Eye (tissue), 1 donor: ENCODE data around the gene SLC8A1.

Source experiments
- DNase-seq: peaks from one replicate; pipeline ENCODE4 v3.0.0-alpha.2; 2015

The SLC8A1 gene

DNA sequence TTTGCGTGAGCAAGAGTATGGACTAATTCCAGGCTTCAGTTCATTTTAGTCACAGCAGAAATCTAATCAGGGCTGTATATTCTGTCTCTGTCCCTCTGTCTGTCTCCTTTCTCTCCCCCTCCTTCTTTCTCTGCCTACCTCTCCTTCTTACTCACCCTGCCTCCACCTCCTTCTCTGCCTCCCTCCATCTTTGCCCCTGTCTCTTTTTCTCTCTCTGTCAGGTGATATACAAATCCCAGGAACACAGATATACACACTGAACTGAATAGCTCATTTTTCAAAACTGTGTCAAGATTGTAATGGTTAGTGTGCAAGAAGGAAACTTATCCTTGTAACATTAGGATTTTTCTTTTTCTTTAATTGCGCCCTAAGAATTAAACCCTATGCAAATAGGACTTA is 32.5 kb downstream of the SLC8A1 start:
- no peak for DNase-seq

DNA sequence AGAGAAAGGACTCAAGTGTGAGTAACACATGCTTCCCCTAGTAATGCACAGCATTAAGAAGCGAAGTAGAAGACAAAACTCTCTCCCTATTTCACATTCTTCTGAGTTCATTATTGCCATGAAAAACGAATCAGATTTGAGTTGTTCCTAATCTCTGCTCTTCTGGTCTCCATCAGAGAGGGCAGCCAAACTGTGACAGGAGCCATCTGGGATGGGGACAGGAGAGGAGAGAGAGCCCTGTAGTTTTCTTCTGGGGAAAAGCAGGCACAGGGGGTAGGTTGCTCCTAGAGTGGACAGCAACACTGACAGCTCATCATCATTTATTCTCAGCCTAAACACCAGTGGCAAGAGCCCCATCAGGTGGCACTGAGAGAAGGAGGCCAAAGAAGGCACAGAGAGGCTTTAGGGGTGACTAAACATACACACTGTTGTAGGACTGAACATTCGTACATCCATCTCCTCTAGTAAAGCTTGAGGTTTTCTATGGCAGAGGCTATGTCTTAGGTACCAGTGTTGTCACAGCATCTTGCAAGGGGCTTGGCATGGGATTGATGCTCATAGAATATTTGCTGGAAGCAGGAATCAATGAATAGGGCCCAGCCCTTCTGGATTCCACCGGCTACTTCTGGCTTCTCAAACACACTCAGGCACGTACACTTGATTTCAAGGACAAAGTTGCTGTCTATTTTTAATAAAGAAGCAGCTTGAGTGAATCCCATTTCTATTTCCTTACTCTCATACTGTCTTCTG is 33.1 kb downstream of the SLC8A1 start:
- DNase-seq = no peak

GRCh38 chr2:40416486-40416885 is 35.4 kb downstream of the SLC8A1 start:
- DNase-seq = no peak

DNA sequence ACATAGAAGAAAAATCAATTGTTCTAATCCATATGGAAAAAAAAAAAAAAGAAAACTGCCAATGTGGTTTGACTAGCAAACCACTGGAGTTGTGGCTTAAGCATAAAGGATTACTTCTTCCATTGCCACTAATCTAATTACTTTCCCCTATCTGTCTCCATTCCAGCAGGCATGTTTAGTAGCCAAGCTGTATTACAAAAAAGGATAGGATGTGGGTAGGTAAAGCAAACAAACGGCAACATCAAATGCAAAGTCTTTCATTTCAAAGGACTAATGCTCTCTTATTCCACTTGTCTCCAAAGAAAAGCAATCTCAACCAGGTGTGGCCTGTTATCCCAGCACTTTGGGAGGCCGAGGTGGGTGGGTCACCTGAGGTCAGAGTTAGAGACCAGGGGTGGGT is 36.5 kb downstream of the SLC8A1 start:
- DNase-seq = no peak

GRCh38 chr2:40412456-40412855 is 39.4 kb downstream of the SLC8A1 start:
- no peak for DNase-seq

DNA sequence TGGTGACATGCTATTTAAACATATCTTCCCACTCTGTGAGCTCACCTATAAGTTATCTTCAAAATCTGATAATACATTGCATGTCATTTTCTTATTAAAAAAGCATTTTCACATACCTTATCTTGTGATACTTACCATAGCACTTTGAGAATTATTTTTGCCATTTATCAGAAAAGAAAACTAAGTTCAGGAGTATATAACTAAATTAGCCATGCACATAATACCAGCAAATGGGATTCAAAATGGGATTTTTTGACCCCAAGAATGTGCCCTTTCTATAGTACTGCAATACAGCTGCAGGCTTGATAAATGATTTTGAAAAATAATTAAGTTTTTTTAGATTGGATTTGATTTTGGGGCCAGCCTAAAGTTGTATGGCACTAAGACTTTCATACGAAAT is 41.2 kb downstream of the SLC8A1 start:
- DNase-seq = no peak

DNA sequence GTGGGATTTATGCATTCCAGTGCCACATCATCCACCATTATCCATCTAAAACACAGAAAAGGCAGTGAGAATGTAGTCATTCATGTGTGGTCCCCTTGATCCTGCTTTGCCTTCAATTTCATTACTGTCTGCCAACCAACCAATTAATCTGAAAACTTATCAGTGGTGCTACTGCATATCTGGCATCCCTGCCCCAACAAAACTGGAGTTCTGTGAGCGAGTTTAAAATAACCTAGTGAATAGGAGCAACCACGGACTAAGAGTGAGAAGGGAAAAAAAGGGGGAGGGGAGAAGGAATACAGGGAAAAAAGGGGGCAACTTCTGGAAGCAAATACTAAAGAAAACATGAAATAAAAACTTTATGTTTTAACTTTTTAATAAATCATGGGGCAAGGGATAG is 42.2 kb downstream of the SLC8A1 start:
- DNase-seq = no peak

- DNase-seq = no peak
These were observed 45.2 kb downstream of the SLC8A1 start for GRCh38 chr2:40406485-40407289.

DNA sequence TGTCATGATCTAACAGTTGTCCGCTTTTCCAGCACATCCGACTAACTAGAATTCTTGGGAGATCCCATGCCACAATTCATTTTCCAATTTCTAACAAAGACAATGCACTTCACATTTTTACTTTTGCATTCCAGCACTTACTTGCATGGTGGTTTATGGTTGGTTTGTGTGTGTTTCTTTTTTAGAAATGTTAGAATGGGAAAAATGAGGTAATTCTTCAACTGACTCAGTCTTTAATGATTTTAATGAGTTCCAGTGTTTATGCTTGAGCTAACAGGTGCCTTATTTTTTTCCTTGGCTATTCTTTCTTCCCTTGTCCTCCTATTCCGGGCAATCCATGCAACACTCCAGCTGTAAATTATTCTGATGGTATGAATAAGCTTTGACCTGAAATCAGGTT is 46.4 kb downstream of the SLC8A1 start:
- DNase-seq = peak; percentile 49

- no peak for DNase-seq
These were observed 47.4 kb downstream of the SLC8A1 start for GRCh38 chr2:40404517-40404916.

DNA sequence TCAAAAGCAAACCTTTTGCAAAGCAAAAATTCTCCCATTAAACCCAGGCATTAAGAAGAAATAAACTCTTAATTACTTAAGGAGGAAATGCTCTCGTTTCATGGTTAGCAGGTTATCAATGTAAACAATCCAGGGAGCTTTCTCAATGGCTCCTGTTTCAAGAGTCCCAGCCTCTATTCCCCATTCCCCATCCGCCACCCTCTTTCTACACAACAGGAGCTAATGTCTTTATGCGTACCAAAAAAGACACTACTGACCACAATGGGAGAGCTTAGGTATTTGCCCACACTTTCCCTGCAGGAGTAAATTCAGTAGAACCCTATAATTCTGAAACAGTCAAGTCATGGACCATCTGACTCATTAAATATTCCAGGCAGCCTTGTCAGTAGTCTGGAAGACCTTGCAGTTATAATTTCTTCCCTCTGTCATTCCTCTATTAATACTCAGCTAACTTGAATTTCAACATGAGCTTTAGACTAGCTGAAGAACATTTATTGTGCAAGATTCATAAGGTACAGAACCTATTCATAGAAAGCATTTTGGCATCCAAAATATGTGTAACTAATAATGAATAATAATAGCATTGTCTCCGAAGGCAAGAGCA is 48.6 kb downstream of the SLC8A1 start:
- no peak for DNase-seq

DNA sequence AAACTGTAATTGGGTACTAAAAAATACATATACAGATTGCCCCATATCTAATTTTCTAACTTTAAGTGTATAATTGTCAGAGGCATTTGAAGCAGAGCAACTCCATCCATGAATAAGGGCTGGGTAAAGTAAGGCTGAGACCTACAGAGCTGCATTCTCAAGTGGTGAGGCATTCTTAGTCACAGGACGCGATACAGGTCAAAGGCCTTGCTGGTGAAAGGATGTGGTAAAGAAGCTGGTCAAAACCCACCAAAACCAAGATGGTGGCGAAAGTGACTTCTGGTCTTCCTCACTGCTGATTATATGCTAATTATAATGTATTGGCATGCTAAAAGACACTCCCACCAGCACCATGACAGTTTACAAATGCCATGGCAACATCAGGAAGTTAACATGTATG is 50.0 kb downstream of the SLC8A1 start:
- DNase-seq = no peak

- no peak for DNase-seq
These were observed 51.4 kb downstream of the SLC8A1 start for GRCh38 chr2:40400336-40400953.

DNA sequence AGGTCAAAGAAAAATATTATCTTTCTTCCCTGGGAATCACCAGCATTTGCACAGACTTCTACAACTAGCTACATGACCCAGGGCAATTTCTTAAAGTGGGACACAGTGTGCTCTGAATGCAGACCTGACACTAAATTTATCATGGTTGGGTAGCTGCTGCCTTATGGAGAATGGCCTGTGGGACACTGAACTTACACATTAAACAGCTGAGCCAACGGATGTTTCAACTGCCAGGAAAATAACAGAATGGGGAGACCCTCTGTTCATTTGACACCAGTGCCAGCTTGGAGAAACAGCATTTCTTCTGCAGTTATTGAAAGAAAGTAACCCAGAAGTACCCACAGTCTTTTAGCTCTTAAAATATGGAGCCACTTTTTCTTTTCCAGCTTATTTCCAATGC is 54.1 kb downstream of the SLC8A1 start:
- peak; percentile 77 for DNase-seq

DNA sequence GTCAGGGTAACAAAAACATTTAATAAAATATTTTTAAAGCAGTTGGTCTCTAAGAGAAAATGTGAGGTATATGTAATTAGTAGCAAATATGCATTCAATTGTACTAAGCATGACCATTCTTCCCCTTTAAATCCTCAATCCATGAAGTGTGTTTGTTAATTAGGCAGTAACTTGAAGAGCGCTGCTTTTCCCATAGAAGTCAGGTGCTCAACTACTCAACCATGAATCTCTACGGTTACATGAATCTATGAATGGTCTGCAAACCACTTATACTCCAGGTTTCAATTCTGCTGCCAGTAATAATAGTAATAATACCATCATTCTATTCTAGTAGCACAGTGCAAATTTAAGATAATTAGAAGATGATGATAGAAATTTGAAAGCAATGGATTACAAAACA is 55.8 kb downstream of the SLC8A1 start:
- no peak for DNase-seq

GRCh38 chr2:40395169-40396073 is 56.5 kb downstream of the SLC8A1 start:
- DNase-seq = no peak

DNA sequence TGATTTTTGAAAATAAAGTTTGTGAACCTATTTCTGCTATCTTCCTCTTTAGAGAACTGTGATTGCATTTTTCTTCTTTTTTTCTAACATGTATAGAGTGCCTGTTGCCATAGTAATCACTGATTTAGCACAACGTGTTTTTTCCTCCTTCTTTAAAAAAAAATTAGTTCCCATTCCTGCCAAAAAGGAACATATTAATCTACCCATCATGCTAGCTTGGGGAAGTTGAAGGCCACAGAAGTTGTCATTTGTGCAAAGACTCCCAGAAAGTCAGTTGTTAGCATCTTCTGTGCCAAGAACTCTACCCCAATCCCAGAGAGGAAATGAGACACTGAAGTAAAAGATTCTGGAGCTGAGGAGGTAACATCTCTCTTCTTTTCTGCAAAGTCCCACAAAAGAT is 57.3 kb downstream of the SLC8A1 start:
- DNase-seq = no peak

- DNase-seq = no peak
These were observed 57.9 kb downstream of the SLC8A1 start for GRCh38 chr2:40394031-40394430.

- no peak for DNase-seq
These were observed 63.7 kb downstream of the SLC8A1 start for GRCh38 chr2:40388161-40388560.

- DNase-seq = no peak
These were observed 65.7 kb downstream of the SLC8A1 start for GRCh38 chr2:40386177-40386576.

DNA sequence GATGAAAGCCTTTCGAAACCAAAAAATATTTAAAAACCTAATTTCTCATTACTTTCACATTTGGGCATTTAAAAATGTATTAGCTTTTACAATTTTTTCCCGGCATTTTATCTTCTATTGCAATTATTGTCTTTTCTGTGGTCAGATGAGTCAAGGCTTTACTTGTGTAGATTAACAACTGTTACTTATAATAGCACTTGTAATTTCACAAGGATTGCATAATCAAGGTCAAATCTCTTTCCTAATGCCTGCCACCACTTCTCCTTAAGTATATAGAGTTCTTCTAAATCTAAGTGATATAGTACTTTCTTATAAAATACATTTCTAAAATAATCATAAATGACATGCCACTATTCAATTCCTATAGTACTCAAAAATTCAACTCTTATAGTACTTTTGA is 67.2 kb downstream of the SLC8A1 start:
- DNase-seq = no peak

GRCh38 chr2:40384233-40384632 is 67.7 kb downstream of the SLC8A1 start:
- DNase-seq = no peak

GRCh38 chr2:40380721-40381120 is 71.2 kb downstream of the SLC8A1 start:
- no peak for DNase-seq
